SK-N-SH treated with all-trans-retinoic acid at 6 μM for 48 hours (cell line): Measurements from ENCODE around the gene THAP12.

Experiments
- BACH2 ChIP-seq: fragments of 250-450 bp; sonication (Bioruptor Pico); IDR thresholded peaks from 2 replicates; pipeline ENCODE4 v1.9.0; 2021; ENCODE audit warnings: mild to moderate bottlenecking, borderline replicate concordance
- OSR1 ChIP-seq: fragments of 250-450 bp; sonication (Bioruptor Pico); IDR thresholded peaks from 2 replicates; pipeline ENCODE4 v1.8.0; 2022; ENCODE audit warnings: moderate library complexity, mild to moderate bottlenecking, inconsistent platforms
- ZNF70 ChIP-seq: fragments of 450-650 bp; formaldehyde crosslinking; IDR thresholded peaks from 2 replicates; pipeline ENCODE4 v1.5.0; 2020; ENCODE audit warnings: mild to moderate bottlenecking, moderate library complexity
- TF ChIP-seq, protein P1 (sequence below): fragments of 250-450 bp; sonication (Bioruptor Pico); IDR thresholded peaks from 2 replicates; pipeline ENCODE4 v1.8.0; 2020; ENCODE audit warnings: mild to moderate bottlenecking, moderate library complexity, borderline replicate concordance

- TF ChIP-seq OSR1 (CRISPR knock-in tag) (no peak), ZNF70 (CRISPR knock-in tag) (no peak), BACH2 (CRISPR knock-in tag) (no peak)
- TF ChIP-seq, protein P1, sequence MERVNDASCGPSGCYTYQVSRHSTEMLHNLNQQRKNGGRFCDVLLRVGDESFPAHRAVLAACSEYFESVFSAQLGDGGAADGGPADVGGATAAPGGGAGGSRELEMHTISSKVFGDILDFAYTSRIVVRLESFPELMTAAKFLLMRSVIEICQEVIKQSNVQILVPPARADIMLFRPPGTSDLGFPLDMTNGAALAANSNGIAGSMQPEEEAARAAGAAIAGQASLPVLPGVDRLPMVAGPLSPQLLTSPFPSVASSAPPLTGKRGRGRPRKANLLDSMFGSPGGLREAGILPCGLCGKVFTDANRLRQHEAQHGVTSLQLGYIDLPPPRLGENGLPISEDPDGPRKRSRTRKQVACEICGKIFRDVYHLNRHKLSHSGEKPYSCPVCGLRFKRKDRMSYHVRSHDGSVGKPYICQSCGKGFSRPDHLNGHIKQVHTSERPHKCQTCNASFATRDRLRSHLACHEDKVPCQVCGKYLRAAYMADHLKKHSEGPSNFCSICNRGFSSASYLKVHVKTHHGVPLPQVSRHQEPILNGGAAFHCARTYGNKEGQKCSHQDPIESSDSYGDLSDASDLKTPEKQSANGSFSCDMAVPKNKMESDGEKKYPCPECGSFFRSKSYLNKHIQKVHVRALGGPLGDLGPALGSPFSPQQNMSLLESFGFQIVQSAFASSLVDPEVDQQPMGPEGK (CRISPR knock-in tag), result no peak
These were observed 51.8 kb downstream of the THAP12 start for GRCh38 chr11:76329084-76329648.
